ENCODE measurements around the gene RGS9. TPM values are rescaled to one million over a fixed set of nuclear protein-coding genes. Genes with fewer than 3 reads are reported as not detected.

RGS9 gene
- total RNA-seq, 1 experiment from 2014 or later, result 0.49 TPM

- no TSS peak for BruUV-seq (replicated peaks)
- Mint-ChIP-seq H3K27me3 (ENCODE audit: insufficient read depth, unreplicated experiment) (peaks cover 32% of the 10 kb centered on the region), H3K36me3 (ENCODE audit: insufficient read depth, unreplicated experiment) (no peaks in the 10 kb centered on the region), H3K9me3 (ENCODE audit: unreplicated experiment) (no peaks in the 10 kb centered on the region), H3K4me1 (ENCODE audit: insufficient read depth, unreplicated experiment) (no peaks in the 10 kb centered on the region), H3K4me3 (ENCODE audit: unreplicated experiment) (no peak overlapping the region), H3K27ac (ENCODE audit: low read depth, unreplicated experiment) (no peak overlapping the region)
- no peak for TF ChIP-seq CTCF (IDR thresholded peaks at IDR 0.05; ENCODE audit: unreplicated experiment)
- intact Hi-C loops (cut with micrococcal nuclease), result no loop called here
- CTCF ChIA-PET, result interaction anchor here (0.5 kb wide), 1 partner anchor 762 kb away, joined by 3 read pairs; no protein-coding TSS in a partner anchor
- no peak for DNase-seq (ENCODE audit: unreplicated experiment)
- POLR2A ChIA-PET, result no interaction called here
Measured at GRCh38 chr17:65226227-65226626, 89.1 kb downstream of the RGS9 start.

- Mint-ChIP-seq H3K36me3 (ENCODE audit: insufficient read depth, unreplicated experiment) (no peaks in the 10 kb centered on the region), H3K27me3 (ENCODE audit: insufficient read depth, unreplicated experiment) (peaks cover 32% of the 10 kb centered on the region), H3K4me3 (ENCODE audit: unreplicated experiment) (no peak overlapping the region), H3K27ac (ENCODE audit: low read depth, unreplicated experiment) (no peak overlapping the region), H3K9me3 (ENCODE audit: unreplicated experiment) (no peaks in the 10 kb centered on the region), H3K4me1 (ENCODE audit: insufficient read depth, unreplicated experiment) (no peaks in the 10 kb centered on the region)
- no peak for TF ChIP-seq CTCF (IDR thresholded peaks at IDR 0.05; ENCODE audit: unreplicated experiment)
- ChIA-PET POLR2A (interaction anchor here (0.9 kb wide), 1 partner anchor 12 kb away, joined by 3 read pairs; no protein-coding TSS in a partner anchor), CTCF (interaction anchor here (0.6 to 0.8 kb wide), 3 partner anchors 931 to 1691 kb away, joined by 3 to 6 read pairs (median 4); no protein-coding TSS in a partner anchor)
- intact Hi-C loops (cut with micrococcal nuclease), result no loop called here
- no peak for DNase-seq (ENCODE audit: unreplicated experiment)
- BruUV-seq (replicated peaks), result no TSS peak
Measured at GRCh38 chr17:65227637-65228036, 90.5 kb downstream of the RGS9 start.

- ChIA-PET POLR2A (interaction anchor here (0.9 kb wide), 1 partner anchor 12 kb away, joined by 3 read pairs; no protein-coding TSS in a partner anchor), CTCF (interaction anchor here (0.5 to 1.2 kb wide), 4 partner anchors 66 to 1691 kb away, joined by 3 to 4 read pairs (median 4); no protein-coding TSS in a partner anchor)
- DNase-seq (ENCODE audit: unreplicated experiment), result no peak
- H3K4me3 Mint-ChIP-seq (ENCODE audit: unreplicated experiment), result no peak overlapping the region
- H3K27ac Mint-ChIP-seq (ENCODE audit: low read depth, unreplicated experiment), result no peak overlapping the region
- no peaks in the 10 kb centered on the region for H3K4me1 Mint-ChIP-seq (ENCODE audit: insufficient read depth, unreplicated experiment)
- no peaks in the 10 kb centered on the region for H3K9me3 Mint-ChIP-seq (ENCODE audit: unreplicated experiment)
- peaks cover 32% of the 10 kb centered on the region for H3K27me3 Mint-ChIP-seq (ENCODE audit: insufficient read depth, unreplicated experiment)
- H3K36me3 Mint-ChIP-seq (ENCODE audit: insufficient read depth, unreplicated experiment), result no peaks in the 10 kb centered on the region
- intact Hi-C loops (cut with micrococcal nuclease), result no loop called here
- TF ChIP-seq CTCF (IDR thresholded peaks at IDR 0.05; ENCODE audit: unreplicated experiment), result no peak
- BruUV-seq (replicated peaks), result no TSS peak
Measured at GRCh38 chr17:65228287-65228686, 91.1 kb downstream of the RGS9 start.

- BruUV-seq (replicated peaks), result no TSS peak
- H3K27ac Mint-ChIP-seq (ENCODE audit: low read depth, unreplicated experiment), result no peak overlapping the region
- CTCF ChIA-PET, result interaction anchor here (0.5 to 1.2 kb wide), 3 partner anchors 65 to 564 kb away, joined by 3 to 4 read pairs (median 3); no protein-coding TSS in a partner anchor
- H3K36me3 Mint-ChIP-seq (ENCODE audit: insufficient read depth, unreplicated experiment), result peaks cover 2% of the 10 kb centered on the region
- TF ChIP-seq CTCF (IDR thresholded peaks at IDR 0.05; ENCODE audit: unreplicated experiment), result no peak
- H3K9me3 Mint-ChIP-seq (ENCODE audit: unreplicated experiment), result no peaks in the 10 kb centered on the region
- DNase-seq (ENCODE audit: unreplicated experiment), result no peak
- POLR2A ChIA-PET, result no interaction called here
- H3K4me3 Mint-ChIP-seq (ENCODE audit: unreplicated experiment), result no peak overlapping the region
- no peaks in the 10 kb centered on the region for H3K4me1 Mint-ChIP-seq (ENCODE audit: insufficient read depth, unreplicated experiment)
- intact Hi-C loops (cut with micrococcal nuclease), result no loop called here
- peaks cover 32% of the 10 kb centered on the region for H3K27me3 Mint-ChIP-seq (ENCODE audit: insufficient read depth, unreplicated experiment)
Measured at GRCh38 chr17:65228734-65229620, 91.8 kb downstream of the RGS9 start.
